HCT116 (cell line): Measurements from ENCODE around the gene TBRG4. TPM values are rescaled to one million over a fixed set of nuclear protein-coding genes. Genes with fewer than 3 reads are reported as not detected.

Source experiments
- ATAC-seq: fragments of 200-7000 bp; cut with Tn5 transposase; 2 replicates; pipeline ENCODE4 v1.9.1; 2020; ENCODE audit warnings: mild to moderate bottlenecking, moderate library complexity
- BruUV-seq: library from RNA; stranded (reverse); fragments of 400-500 nt; replicated peaks from 2 replicates; lab custom pipeline; 2021; lab: Mats Ljungman, UMichigan
- CTCF ChIA-PET: fragments of 300-600 bp; sonication (Branson Sonifier 250); formaldehyde crosslinking; loops from one replicate; lab custom pipeline; 2021; ENCODE audit warnings: antibody characterized with exemption; lab: Charles Lee
- POLR2A ChIA-PET: fragments of 300-600, 350-600 bp; sonication (Branson Sonifier 250); formaldehyde crosslinking; loops from one replicate; lab custom pipeline; 2021; ENCODE audit warnings: antibody characterized with exemption; lab: Charles Lee
- RAD21 ChIA-PET, 2 experiments: fragments of 300-600 bp; sonication (Branson Sonifier 250); formaldehyde crosslinking; loops; one replicate each; lab custom pipeline; 2023; ENCODE audit warnings: low total read pairs in 2 of 2; ENCODE audit not compliant: uncharacterized antibody in 2 of 2, unreplicated experiment in 2 of 2, low non-redundant PET in 1 of 2; lab: Charles Lee
- DNase-seq: peaks from one replicate; pipeline ENCODE4 v3.0.0-alpha.2; 2010; ENCODE audit warnings: low read depth, low spot score
- H2AFZ ChIP-seq: fragments of 200-600 bp; shearing (Covaris generic), sonication (generic); 2 replicates; pipeline ENCODE4 v1.6.1; 2017; ENCODE audit warnings: low read depth, mixed run types, mixed read lengths, antibody characterized with exemption, low read length; ENCODE audit not compliant: poor library complexity, severe bottlenecking
- H3K27ac ChIP-seq: 2 replicates; pipeline ENCODE4 v1.5.1; 2012; ENCODE audit warnings: low read depth, low read length
- H3K27me3 ChIP-seq: fragments of 200-600 bp; sonication (generic); 2 replicates; pipeline ENCODE4 v1.6.1; 2016; ENCODE audit warnings: mixed run types, low read length, mixed read lengths; ENCODE audit not compliant: insufficient read depth
- H3K36me3 ChIP-seq, 2 experiments: fragments of 200-500 bp in 1 of 2; fragments of 200-600 bp in 1 of 2; sonication (Bioruptor generic) in 1 of 2; sonication (generic) in 1 of 2; 2 replicates each; pipeline versions ENCODE4 v1.5.1 to v1.6.1; 2014 to 2016; ENCODE audit warnings: low read length in 2 of 2, inconsistent platforms in 1 of 2, mixed read lengths in 1 of 2, mixed run types in 1 of 2; ENCODE audit not compliant: insufficient read depth in 2 of 2, control insufficient read depth in 1 of 2
- H3K4me1 ChIP-seq, 2 experiments: fragments of 200-600 bp in 1 of 2; sonication (generic) in 1 of 2; 2 replicates each; pipeline versions ENCODE4 v1.5.1 to v1.6.1; 2012 to 2017; ENCODE audit warnings: low read length in 2 of 2, inconsistent platforms in 1 of 2, mild to moderate bottlenecking in 1 of 2, mixed read lengths in 1 of 2, mixed run types in 1 of 2, moderate library complexity in 1 of 2; ENCODE audit not compliant: insufficient read depth in 2 of 2, control insufficient read depth in 1 of 2
- H3K4me2 ChIP-seq: fragments of 200-600 bp; sonication (generic); 2 replicates; pipeline ENCODE4 v1.6.1; 2017; ENCODE audit warnings: mixed run types, low read length, mixed read lengths
- H3K4me3 ChIP-seq, 2 experiments: fragments of 200-600 bp in 1 of 2; sonication (generic) in 1 of 2; replicated peaks in 1 of 2; 2 replicates each; pipeline ENCODE4 v1.5.1; 2011 to 2016; ENCODE audit warnings: low read length in 2 of 2, control low read depth in 1 of 2, low read depth in 1 of 2, mild to moderate bottlenecking in 1 of 2, mixed read lengths in 1 of 2, mixed run types in 1 of 2
- H3K79me2 ChIP-seq: fragments of 200-600 bp; sonication (generic); 2 replicates; pipeline ENCODE4 v1.6.1; 2017; ENCODE audit warnings: mild to moderate bottlenecking, mixed run types, low read length, moderate library complexity, mixed read lengths; ENCODE audit not compliant: insufficient read depth
- H3K9ac ChIP-seq: fragments of 200-600 bp; sonication (generic); 2 replicates; pipeline ENCODE4 v1.6.1; 2016; ENCODE audit warnings: low read length, mixed read lengths
- H3K9me2 ChIP-seq: fragments of 200-600 bp; sonication (generic), shearing (Covaris generic); 2 replicates; pipeline ENCODE4 v1.6.1; 2017; ENCODE audit warnings: mixed run types, mild to moderate bottlenecking, moderate library complexity; ENCODE audit not compliant: insufficient read depth
- H3K9me3 ChIP-seq, 2 experiments: fragments of 200-500 bp in 1 of 2; fragments of 200-600 bp in 1 of 2; sonication (Bioruptor generic) in 1 of 2; sonication (generic) in 1 of 2; 2 replicates each; pipeline ENCODE4 v1.6.1; 2014 to 2017; ENCODE audit warnings: low read length in 2 of 2, mixed read lengths in 2 of 2, inconsistent platforms in 1 of 2, low read depth in 1 of 2, mild to moderate bottlenecking in 1 of 2, mixed run types in 1 of 2, moderate library complexity in 1 of 2; ENCODE audit not compliant: control insufficient read depth in 1 of 2, insufficient read depth in 1 of 2
- H4K20me1 ChIP-seq: fragments of 200-600 bp; sonication (generic), shearing (Covaris generic); 2 replicates; pipeline ENCODE4 v1.6.1; 2017; ENCODE audit warnings: mixed run types, mild to moderate bottlenecking, moderate library complexity; ENCODE audit not compliant: insufficient read depth
- CBX3 ChIP-seq: IDR thresholded peaks from 2 replicates; pipeline ENCODE4 v1.6.1; 2012; ENCODE audit warnings: low read depth
- EGR1 ChIP-seq: IDR thresholded peaks from 2 replicates; pipeline ENCODE4 v1.6.1; 2012; ENCODE audit warnings: low read depth
- ELF1 ChIP-seq: IDR thresholded peaks from 2 replicates; pipeline ENCODE4 v1.6.1; 2012; ENCODE audit warnings: low read depth, borderline replicate concordance
- EZH2 ChIP-seq: fragments of 200-600 bp; sonication (generic); IDR thresholded peaks from 2 replicates; pipeline ENCODE4 v1.6.1; 2017; ENCODE audit warnings: antibody characterized with exemption, mixed run types
- EZH2phosphoT487 ChIP-seq: fragments of 200-600 bp; IDR thresholded peaks from 2 replicates; pipeline ENCODE4 v1.6.1; 2018; ENCODE audit warnings: antibody characterized with exemption, borderline replicate concordance
- FOSL1 ChIP-seq: IDR thresholded peaks from 2 replicates; pipeline ENCODE4 v1.6.1; 2012; ENCODE audit warnings: low read depth
- POLR2AphosphoS5 ChIP-seq: IDR thresholded peaks from 2 replicates; pipeline ENCODE4 v1.6.1; 2011; ENCODE audit warnings: mild to moderate bottlenecking, low read depth, low read length, moderate library complexity
- RAD21 ChIP-seq: IDR thresholded peaks from 2 replicates; pipeline ENCODE4 v1.6.1; 2012; ENCODE audit warnings: low read depth, mild to moderate bottlenecking
- TCF7L2 ChIP-seq: IDR thresholded peaks from 2 replicates; pipeline ENCODE4 v1.7.0; 2011; ENCODE audit warnings: borderline replicate concordance, inconsistent platforms; ENCODE audit not compliant: insufficient read depth, insufficient read length; ENCODE audit errors: extremely low read depth
- ZFX ChIP-seq: fragments of 450-650 bp; IDR thresholded peaks from 2 replicates; pipeline ENCODE4 v1.6.1; 2017
- ZNF274 ChIP-seq: fragments of 200-500 bp; sonication (Bioruptor generic); IDR thresholded peaks from 2 replicates; pipeline ENCODE4 v1.6.1; 2014; ENCODE audit warnings: mild to moderate bottlenecking, low read depth, low read length, inconsistent platforms
- intact Hi-C: fragments of 100-400 bp; cut with micrococcal nuclease; formaldehyde crosslinking; loops from 2 replicates; pipeline ENCODE4 v1.10.0; 2022
- total RNA-seq: library from RNA; stranded (reverse); gene quantifications from one replicate; pipeline ENCODE4 v1.2.1, GENCODE V29; 2021; ENCODE audit not compliant: unreplicated experiment
- TF ChIP-seq, protein P1 (sequence below): IDR thresholded peaks from 2 replicates; pipeline ENCODE4 v1.6.1; 2011; ENCODE audit warnings: mild to moderate bottlenecking, low read length, moderate library complexity; ENCODE audit not compliant: insufficient replicate concordance; ENCODE audit errors: extremely low read depth
- TF ChIP-seq, protein P2 (sequence below): IDR thresholded peaks from 2 replicates; pipeline ENCODE4 v1.6.1; 2012
- TF ChIP-seq, protein P3 (sequence below), 3 experiments: fragments of 200-600 bp in 1 of 3; sonication (generic) in 1 of 3; IDR thresholded peaks in 2 of 3; conservative IDR thresholded peaks in 1 of 3; 2 replicates each; pipeline ENCODE4 v1.5.1; 2012 to 2017; ENCODE audit warnings: low read depth in 2 of 3, low read length in 2 of 3, antibody characterized with exemption in 1 of 3, borderline replicate concordance in 1 of 3, control low read depth in 1 of 3, mild to moderate bottlenecking in 1 of 3, mixed read lengths in 1 of 3, mixed run types in 1 of 3, moderate library complexity in 1 of 3; ENCODE audit not compliant: insufficient read depth in 1 of 3

The TBRG4 gene
- total RNA-seq, 1 experiment from 2014 or later: 136 TPM

DNA sequence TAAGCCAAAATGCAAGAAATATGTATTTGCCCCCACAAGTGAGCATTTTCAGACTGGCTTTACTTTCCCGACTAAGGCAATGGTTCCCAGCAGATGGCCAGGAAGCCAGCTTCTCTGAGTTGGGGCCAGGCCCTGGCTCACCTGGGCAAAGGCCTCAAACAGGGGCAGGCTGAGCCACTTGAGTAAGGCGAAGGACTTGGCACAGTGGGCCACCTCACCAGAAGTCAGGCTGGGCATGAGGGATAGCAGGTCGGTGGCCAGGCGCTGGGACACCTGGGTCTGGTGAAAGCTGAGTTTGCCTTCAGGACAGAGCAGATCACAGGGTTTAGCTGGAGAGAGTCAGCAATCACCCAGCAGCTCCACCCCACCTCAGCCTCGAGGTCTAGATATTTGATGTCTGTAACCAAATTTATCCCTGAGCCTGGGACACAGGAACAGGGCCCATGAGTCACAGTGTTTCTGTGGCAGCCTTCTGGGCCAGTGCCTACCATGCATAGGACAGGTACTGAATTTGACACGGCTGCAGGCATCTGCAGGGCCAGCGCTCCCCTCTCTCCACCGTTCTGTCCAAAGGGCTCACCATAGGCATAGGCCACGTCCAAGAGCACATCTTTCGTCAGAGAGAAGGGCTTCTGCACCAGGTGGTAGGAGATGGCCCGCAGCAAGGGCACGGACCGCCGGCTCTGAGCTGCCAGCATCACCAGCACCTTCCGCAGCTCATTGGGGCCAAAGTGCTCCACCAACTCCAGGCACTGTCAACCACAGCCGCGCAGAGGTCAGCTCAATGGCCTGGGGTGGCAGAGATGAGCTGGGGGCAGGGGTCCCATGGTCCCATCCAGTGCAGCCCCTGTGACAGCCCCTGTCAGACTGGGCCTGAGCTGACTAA, 7.3 kb downstream of the TBRG4 start (continued):
- TF ChIP-seq, protein P1, sequence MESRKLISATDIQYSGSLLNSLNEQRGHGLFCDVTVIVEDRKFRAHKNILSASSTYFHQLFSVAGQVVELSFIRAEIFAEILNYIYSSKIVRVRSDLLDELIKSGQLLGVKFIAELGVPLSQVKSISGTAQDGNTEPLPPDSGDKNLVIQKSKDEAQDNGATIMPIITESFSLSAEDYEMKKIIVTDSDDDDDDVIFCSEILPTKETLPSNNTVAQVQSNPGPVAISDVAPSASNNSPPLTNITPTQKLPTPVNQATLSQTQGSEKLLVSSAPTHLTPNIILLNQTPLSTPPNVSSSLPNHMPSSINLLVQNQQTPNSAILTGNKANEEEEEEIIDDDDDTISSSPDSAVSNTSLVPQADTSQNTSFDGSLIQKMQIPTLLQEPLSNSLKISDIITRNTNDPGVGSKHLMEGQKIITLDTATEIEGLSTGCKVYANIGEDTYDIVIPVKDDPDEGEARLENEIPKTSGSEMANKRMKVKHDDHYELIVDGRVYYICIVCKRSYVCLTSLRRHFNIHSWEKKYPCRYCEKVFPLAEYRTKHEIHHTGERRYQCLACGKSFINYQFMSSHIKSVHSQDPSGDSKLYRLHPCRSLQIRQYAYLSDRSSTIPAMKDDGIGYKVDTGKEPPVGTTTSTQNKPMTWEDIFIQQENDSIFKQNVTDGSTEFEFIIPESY: no peak
- no peak for TF ChIP-seq TCF7L2

DNA sequence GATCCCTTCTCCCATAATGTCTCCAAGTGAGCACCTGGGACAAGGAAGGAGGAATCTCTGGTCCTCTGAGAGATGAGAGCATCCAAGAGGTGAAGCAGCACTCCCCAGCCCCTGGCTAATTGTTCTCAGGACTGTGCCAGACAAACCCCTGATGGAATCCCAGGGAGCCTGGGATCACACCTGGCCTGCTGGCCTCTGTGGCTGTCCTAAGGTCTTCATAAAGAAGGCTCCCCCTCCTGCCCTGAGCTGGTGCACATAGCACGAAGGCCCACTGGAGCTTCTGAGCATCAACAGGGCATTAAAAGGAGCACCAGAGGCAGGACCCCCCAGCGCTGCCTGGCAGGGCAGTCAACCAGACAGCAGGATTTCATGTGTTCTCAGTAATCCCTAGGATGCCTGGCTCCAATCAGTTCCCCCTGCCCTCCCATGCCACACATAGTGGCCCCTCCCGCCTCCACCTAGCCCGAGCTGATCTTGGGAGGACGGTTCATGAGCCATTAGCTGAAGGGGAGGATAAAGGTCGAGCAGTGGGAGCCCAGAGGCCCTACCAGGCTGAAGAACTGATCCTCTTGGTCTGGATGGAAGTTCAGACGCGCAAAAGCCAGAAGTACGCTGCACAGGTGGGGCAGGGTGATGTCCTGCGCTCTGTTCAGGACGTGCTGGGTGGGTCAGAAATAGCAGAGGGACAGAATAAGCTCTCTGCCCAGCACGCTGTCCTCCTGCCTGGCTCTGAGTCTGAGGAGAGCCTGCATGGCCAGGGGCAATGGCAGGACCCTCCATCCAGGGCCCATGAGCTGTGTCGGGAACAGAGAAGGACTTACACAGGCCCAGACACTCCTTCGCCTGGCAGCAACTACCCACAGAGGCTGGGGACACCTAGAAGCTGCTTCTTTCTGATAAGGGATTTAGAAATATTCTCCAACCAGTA, 8.4 kb downstream of the TBRG4 start:
- no peaks in the 10 kb centered on the region for H3K27me3 ChIP-seq
- no peaks in the 10 kb centered on the region for H3K9me2 ChIP-seq
- no peaks in the 10 kb centered on the region for H3K9me3 ChIP-seq
- intact Hi-C loops: no loop called here
- BruUV-seq: no TSS peak
- H3K36me3 ChIP-seq: peaks cover 69 to 81% of the 10 kb centered on the region in 2 experiments
- RAD21 ChIA-PET: no interaction called here
- POLR2A ChIA-PET: no interaction called here
- no peak overlapping the region for H2AFZ ChIP-seq
- H3K4me2 ChIP-seq: no peak overlapping the region
- H3K79me2 ChIP-seq: peaks cover 54% of the 10 kb centered on the region
- TF ChIP-seq RAD21: no peak
- no peak for TF ChIP-seq ZFX
- no peak for TF ChIP-seq EGR1
- TF ChIP-seq, protein P2, sequence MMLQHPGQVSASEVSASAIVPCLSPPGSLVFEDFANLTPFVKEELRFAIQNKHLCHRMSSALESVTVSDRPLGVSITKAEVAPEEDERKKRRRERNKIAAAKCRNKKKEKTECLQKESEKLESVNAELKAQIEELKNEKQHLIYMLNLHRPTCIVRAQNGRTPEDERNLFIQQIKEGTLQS: no peak
- TF ChIP-seq TCF7L2: no peak
- no peak for TF ChIP-seq EZH2
- no peak for TF ChIP-seq EZH2phosphoT487
- no peak for TF ChIP-seq ELF1
- TF ChIP-seq FOSL1: no peak
- TF ChIP-seq, protein P3, sequence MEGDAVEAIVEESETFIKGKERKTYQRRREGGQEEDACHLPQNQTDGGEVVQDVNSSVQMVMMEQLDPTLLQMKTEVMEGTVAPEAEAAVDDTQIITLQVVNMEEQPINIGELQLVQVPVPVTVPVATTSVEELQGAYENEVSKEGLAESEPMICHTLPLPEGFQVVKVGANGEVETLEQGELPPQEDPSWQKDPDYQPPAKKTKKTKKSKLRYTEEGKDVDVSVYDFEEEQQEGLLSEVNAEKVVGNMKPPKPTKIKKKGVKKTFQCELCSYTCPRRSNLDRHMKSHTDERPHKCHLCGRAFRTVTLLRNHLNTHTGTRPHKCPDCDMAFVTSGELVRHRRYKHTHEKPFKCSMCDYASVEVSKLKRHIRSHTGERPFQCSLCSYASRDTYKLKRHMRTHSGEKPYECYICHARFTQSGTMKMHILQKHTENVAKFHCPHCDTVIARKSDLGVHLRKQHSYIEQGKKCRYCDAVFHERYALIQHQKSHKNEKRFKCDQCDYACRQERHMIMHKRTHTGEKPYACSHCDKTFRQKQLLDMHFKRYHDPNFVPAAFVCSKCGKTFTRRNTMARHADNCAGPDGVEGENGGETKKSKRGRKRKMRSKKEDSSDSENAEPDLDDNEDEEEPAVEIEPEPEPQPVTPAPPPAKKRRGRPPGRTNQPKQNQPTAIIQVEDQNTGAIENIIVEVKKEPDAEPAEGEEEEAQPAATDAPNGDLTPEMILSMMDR (IDR thresholded peaks at IDR 0.05 in 2 of 3, conservative IDR thresholded peaks at IDR 0.05 in 1 of 3; ENCODE audit: borderline replicate concordance in 1 of 3, insufficient read depth in 1 of 3, low read depth in 2 of 3, low read length in 2 of 3): no peak
- TF ChIP-seq ZNF274: no peak
- TF ChIP-seq POLR2AphosphoS5: no peak
- TF ChIP-seq CBX3: no peak
- TF ChIP-seq, protein P1: no peak
- no peak overlapping the region for H3K27ac ChIP-seq
- CTCF ChIA-PET: no interaction called here
- H3K9ac ChIP-seq: no peak overlapping the region
- peaks cover 7% of the 10 kb centered on the region; the same call in 1 of the 2 replicates for H4K20me1 ChIP-seq
- no peak overlapping the region for H3K4me3 ChIP-seq
- no peaks in the 10 kb centered on the region for H3K4me1 ChIP-seq
- DNase-seq: no peak
- no peak for ATAC-seq
